ENCODE measurements around the gene SPEG.

SPEG gene

DNA sequence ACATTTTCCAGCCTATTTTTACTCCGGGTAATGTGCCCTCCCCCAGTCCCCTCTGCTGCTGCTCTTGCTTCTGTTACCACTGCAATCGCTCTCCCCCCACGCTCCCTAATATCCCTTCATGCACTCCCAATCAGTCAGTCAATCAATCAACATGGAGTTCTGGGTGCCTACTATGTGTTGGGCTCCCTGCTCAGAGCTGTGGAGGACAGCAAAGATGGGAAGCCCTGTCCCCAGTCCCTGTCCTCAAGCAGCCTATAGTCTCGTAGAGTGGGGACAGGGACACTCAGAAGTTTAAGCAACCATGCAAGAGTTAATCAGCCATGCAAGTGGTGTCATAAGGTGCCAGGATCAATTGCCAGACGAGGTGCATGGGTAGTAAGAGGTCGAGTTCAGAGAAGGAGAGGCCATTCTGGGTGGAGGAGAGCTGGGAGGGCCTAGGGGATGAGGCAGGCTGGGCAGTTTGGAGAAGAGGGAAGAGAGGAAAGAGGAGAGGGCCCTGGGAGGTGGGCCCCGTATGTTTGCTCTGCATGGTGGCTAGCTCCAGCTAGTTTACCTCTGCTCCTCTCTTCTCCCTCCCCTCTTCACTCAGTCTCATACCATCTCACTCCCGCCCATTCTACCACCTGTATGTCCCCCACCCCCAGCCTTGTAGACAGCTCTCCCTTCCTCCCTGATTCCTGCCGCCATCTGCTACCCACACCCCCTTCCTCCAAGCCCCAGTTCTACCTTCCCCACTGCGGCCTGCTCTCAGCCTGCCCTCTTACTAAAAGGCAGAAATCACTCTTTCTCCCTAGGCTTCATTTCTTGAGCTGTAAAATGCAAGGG is 83.5 kb downstream of the SPEG start:
- DNase-seq = no peak

DNA sequence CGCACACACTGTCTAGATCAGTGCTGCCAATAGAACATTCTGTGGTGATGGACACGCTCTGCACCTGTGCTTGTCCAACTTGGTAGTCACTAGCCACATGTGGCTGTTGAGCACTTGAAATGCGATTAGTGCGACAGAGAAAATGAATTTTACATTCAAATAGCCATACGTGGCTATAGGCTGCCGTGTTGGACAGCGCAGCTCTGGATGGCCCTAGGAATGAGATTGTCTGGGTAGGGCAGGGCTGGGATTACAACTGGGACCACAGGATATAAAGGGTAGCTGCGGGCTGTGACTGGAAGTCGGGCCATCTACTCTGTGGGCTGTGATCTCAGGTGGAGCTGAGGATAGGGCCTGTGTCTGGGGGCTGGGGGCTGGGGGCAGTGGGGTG is 84.9 kb downstream of the SPEG start:
- no peak for DNase-seq

DNA sequence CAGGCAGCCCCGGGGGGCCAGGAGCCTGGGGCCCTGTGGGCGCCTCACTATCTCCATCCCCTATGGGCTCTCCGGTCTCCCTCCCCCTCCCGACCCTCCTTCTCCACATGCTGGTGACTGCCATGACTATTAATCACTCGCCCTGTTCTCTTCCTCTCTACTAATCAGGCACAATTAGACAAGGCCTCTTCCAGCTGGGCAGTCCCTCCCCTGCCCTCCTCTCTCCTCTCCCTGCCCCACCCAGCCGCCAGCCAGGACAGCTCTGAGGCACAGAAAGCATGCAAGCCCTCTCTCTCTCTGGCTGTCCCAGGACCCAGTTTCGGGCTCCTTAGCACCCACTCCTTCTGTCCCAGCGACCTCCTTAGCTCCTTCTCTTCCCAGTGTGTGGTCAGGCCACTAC is 85.4 kb downstream of the SPEG start:
- DNase-seq = no peak

DNA sequence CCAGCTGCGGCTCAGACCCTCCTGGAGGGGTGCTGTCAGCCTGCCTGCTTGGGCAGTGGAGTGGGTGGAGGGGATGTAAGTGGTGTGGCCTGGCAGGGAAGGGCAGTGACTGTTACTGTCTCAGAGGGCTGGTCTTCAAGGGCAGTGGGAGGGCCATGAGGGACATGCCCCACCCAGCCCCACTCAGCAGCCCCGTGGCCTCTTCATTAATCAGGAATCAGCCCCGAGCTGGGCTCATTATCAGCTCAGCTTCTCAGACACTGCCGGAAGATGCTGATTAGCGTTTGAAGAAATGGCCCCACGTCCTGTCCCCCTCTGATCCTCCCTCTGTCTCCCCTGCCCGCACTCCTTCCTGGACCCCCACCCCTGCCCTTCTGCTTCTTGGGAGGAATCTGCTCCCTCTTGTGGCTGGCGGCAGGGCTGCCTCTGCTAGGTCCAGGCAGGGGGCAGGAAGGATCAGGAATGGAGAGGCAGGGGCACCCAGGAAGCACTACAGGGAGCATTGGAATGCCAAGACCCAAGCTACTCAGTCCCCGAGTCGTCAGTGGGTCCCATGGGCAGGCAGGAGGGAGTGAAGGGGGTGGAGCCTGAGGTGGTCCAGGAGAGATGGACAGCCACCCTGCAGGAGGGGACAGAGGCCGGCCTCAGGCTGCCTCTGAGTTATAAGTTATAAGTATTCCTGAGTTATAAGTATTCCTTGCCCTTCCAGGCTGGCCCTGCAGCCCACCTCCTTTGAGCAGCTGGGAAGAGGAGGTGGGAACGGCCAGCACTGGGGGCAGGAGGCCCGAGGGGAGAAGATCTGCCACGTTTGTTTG is 86.6 kb downstream of the SPEG start:
- DNase-seq = no peak

DNA sequence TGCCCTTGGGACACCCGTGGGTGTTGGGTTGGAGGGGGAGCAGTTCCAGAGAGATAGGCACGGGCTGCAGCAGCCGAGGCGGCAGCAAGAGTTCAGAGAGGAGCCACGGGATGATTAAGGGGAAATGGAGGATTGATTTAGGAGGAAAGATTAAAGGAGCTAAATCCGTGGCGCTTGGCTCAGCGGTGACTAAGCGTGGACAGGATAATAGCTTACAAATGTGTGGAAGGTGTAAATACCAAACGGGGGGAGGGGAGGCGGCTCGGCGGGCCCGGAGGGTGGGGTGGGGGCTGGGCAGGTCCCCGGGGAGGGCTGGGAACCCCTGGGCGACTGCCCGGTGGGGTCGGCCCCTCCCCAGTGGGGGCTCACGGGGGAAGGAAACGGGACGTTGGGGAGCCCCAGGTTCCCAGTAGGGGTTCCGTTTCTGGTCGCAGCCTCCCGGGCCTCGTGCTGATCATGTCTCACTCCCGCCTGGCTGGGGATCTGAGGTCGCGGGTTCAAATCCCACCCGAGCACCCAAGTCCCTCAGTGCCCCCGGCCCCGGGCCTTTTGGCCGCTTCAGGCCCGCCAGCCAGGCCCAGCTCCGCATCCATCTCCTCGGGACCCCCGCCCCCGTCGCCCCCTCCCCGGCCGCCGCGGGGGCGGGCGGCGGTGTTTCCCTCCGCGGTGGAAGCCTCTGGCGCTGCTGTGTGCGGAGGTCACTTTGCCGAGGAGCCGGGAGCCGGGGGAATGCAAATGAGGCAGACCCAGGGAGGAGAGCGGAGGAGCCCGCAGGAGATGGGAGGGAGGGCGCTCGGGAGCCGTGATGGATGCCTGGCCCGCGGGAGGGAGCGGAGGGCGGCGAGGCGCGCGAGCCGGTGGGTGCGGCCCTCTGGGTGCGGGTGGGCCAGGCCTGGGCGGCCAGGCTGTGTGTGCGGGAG is 87.7 kb downstream of the SPEG start:
- DNase-seq = no peak

DNA sequence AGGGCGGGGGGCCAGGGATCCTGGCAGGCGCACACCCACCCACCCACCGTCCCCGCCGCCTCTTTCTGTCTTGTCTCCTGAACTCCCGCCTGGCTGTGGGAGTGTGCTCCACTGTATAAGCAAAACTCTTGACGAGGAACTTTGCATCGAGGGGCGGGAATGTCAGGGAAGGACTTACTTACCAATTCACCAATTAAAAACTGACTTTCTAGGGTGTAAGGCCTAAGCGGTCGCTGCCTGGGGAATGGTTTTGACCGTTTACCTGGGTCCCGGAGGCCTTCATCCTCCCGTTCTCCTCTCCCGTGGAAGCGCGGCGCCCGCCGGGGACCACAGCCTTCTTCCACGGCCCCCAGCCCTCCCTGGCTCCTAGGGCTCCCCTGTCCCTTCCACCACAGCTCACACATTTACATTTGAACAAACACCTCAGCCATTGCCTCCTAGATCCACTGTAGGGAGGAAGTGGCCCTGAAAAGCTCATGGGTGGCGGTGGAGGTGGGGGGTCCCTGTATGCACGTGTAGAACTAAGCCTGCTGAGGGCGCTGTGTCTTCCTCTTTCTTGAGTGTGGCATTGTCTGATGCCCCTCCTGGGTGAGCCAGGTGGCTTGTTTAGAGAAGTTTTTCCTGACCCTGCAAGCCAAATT is 88.5 kb downstream of the SPEG start:
- DNase-seq = no peak

DNA sequence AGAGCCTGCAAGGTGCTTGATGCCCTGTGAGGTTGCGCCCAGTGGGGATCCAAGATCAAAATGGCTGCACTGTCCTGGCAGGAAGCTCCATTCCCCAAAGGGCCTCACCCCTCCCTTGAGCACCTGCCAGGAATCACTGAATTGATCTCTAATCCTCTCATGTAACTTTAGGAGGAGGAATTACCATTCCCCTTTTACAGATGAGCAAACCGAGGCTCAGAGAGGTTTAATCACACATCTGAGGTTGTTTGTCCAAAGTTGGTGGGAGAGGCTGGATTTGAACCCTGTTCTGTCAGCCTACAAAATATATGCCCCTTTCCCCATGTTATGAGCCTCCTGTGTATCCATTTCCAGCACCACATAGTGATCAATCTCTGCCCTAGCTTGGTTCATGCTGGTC is 90.2 kb downstream of the SPEG start:
- no peak for DNase-seq

DNA sequence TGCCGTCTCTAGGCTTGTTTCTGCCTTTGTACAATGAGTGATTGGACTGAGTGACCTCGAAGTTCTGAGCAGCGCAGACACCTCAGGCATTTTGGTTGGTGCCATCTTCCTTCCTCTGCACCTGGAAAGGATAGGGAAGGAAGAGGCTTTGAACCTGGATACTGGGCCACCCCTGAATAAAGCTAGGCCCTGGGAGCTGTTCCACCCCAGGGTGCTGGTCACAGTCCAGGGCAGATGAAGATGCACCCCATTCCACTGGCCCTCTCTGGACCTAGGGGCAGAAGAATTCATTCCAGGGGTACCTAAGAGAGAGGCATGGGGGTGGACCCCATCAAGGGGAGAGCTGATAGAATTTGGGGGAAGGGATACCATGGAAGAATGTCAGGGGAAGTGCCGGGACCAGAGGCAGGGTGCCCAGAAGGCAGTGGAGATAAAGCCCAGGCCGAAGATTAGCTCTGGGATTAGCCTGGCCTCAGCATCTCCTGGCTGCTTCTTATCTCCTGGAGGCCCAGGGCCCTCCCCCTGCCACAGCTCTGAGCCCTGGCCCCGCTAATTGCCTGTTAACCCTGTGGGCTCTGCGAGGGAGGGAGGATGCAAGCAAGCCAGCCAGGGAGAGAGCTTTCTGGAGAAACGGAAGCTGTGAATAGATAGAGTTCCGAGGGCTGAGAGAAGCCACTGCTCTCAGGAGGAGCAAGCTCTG is 91.0 kb downstream of the SPEG start:
- DNase-seq = no peak

DNA sequence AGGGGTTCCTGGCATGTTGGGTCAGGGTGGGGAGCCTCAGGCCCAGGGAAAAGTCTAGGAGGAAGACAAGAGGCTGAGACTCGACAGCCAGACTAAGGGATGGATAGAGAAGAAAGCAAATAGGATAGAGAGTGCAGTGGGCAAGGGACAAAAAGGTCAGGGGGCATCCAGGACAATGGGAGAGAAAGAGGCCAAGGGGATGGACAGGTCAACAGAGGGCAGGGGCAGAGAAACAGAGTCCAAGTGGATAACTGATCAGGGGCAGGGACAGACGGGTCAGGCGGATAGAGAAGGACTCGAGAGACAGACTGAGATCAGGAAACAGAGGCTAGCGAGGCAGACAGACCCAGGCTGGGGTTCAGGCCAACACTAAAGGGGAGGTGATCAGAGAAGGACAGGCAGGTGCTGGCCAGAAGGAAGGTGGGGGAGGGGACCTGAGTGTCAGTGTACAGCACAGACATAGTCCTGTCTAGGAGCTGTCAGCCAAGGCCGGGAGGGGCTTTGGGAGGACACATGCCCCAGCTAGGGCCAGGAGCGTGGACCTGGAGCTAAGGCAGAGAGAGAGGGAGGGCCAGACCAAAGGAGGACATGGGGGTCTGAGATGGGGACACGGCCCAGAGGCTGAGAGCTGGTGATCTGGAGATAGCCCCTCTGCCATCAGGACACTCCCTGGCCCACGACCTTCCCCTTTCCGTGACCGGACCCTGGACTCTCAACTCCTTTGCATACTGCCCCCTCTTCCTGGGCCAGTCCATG is 91.9 kb downstream of the SPEG start:
- DNase-seq = no peak

DNA sequence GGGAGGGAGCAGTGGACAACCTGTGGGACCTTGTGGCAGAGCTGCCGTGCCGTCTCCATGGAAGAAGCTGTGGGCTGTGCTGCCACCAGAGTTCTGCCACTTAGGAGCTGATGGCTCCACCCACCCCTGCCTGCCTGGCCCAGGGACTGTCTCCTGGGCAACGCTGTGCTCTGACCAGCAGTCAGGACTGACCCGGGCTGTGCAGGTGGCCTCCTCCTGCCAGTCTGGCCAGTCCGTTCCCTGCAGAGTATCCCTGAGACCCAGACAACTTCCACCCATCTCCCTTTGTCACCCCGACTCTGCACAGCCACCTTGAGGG is 92.4 kb downstream of the SPEG start:
- no peak for DNase-seq

DNA sequence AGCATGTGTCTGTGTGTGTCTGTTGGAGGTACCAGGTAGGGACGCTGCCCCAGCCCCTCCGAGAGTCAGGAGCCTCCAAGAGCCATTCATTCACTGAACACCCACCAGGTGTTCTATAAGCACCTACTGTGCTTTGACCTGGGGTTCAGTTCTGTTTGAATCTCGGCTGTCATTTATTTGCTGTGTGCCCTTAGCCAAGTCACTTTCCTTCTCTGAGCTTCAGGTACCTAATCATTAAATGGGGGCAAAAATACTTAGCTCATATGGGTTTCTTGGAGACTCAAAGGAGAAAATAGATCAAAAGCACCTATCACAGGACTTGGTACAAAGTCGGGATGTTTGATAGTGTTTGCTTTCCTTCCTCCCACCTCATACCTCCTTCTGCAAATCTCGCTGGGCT is 92.8 kb downstream of the SPEG start:
- DNase-seq = no peak

DNA sequence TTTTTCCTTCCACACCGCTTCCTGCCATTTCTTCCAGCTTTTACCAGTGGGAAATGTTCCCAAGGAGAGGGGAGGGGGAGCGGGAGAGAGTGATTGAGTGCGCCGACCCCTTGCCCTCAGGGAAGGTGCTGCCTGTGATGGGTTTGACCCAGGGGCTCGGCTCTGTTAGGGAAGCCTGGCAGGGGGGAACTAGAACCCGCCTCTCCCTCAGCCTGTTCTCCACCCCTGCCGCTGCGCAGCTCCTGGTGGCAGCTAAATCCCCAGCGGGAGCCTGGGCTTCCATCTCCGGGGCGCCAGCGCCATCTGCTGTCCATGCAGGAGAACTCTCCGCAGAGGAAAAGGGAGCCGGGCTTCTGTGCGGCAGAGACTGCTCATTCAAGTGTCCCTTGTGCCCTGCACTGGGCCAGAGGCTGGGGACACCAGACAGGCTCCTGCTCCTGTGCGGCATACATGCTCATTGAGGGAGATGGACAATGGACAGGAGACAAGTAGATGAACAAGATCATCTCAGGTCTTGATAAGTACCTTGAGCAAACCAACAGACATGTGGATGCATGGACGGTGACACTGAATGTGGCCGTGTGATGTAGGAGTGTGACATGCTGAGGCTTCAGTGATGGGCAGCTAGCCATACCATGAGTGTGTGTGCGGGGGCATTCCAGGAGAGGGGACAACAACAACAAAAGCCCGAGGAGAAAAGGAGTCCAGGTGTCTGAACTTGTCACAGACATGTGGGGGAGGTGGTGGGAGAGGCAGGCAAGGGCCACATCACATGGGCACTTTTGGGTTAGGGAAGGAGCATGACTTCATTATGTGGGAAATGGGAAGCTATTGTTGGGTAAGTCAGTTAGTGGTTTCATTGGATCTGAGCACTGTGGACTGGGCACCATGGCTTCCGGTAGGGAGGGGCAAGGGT is 95.7 kb downstream of the SPEG start:
- DNase-seq = peak; percentile 82 to 84

DNA sequence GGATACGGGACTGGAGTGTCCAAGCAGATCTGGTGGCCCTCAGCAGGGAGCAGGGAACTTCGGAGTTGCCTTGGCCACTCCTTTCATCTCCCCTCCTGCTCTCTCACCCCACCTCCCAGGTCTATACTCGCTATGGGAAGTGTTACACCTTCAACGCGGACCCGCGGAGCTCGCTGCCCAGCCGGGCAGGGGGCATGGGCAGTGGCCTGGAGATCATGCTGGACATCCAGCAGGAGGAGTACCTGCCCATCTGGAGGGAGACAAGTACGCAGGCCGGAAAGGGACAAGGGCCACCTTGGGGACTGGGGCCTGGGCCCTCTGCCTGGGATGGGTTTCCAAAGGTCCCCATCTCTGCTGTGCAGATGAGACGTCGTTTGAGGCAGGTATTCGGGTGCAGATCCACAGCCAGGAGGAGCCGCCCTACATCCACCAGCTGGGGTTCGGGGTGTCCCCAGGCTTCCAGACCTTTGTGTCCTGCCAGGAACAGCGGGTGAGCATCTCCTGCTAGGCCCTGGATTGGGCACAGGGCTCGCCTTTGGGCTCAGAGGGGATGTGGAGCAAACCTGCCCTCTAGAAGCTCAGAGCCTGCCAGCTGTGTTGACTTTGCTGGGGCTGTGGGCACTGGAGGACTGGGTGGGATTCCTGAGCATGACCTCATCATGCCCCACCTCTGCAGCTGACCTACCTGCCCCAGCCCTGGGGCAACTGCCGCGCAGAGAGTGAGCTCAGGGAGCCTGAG is 97.2 kb downstream of the SPEG start:
- no peak for DNase-seq

DNA sequence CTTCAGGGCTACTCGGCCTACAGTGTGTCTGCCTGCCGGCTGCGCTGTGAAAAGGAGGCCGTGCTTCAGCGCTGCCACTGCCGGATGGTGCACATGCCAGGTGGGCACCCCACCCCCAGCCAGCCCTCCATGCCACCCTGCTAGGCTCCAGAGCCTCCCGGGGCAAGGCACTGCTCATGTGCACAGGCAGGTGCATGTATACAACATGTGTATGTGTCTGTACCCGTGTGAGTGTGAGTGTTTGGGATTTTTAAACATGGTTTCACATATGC is 97.7 kb downstream of the SPEG start:
- DNase-seq = no peak

DNA sequence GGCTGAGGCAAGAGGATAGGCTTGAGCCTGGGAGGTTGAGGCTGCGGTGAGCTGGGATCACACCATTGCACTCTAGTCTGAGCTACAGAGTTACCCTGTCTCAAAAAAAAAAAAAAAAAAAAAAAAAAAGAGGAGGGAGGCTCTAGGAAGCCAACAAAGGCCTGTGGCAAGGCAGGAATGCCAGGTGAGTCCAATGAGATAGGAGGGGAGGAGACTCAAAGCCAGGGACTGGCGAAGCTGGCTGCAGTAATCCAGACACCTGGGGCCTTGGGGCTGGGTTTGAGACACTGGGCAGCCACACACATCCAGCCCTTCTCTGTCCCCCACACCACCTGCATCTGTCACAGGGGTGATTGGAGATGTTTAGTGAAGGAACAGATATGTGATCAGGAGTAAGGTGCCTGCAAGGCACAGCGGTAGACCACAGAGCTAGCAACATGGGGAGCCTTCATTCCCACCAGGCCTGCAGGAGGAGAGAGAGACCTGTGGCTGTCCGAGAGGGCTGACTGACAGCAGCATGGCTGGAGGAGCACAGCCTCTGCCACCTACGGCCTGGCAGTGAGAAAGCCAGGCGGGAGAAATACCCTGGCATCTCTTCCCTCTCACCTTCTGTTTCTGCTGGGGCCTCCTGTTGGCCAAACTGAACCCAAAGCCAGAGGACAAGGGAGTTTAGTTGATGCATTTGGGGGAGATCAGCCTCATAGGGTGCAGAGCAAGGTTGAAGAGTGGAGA is 99.5 kb downstream of the SPEG start:
- DNase-seq = no peak

DNA sequence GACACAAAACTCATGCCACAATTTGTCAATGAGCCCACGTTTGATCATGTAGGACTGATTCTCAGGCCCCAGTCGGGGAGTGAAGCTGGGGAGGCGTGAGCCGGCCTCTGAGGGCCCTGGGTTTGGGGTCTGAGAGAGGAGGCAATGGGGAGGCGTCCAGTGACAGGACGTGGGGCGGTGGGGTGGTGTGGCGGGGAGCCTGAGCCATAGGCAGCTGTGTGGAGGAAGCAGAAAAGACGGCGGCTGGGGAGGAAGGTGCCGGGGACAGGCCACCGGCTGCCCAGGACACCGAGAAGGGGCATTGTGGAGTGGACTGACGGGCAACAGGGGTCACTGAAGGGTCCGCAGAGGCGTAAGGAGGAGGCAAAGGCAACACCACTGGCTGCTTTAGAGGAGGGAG is 101.8 kb downstream of the SPEG start:
- no peak for DNase-seq

DNA sequence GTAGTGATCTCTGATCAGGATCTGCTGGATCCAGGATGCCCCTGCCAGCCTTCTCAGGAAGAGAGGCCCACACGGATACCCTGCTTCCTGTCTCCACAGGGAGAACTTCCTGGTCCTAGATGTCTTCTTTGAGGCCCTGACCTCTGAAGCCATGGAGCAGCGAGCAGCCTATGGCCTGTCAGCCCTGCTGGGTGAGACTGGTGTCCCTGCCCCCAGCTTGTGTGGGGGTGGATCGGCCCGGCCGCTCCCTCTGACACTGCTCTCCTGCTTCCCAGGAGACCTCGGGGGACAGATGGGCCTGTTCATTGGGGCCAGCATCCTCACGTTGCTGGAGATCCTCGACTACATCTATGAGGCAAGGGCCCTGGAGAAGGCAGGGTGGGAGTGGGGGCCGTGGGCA is 102.3 kb downstream of the SPEG start:
- no peak for DNase-seq

DNA sequence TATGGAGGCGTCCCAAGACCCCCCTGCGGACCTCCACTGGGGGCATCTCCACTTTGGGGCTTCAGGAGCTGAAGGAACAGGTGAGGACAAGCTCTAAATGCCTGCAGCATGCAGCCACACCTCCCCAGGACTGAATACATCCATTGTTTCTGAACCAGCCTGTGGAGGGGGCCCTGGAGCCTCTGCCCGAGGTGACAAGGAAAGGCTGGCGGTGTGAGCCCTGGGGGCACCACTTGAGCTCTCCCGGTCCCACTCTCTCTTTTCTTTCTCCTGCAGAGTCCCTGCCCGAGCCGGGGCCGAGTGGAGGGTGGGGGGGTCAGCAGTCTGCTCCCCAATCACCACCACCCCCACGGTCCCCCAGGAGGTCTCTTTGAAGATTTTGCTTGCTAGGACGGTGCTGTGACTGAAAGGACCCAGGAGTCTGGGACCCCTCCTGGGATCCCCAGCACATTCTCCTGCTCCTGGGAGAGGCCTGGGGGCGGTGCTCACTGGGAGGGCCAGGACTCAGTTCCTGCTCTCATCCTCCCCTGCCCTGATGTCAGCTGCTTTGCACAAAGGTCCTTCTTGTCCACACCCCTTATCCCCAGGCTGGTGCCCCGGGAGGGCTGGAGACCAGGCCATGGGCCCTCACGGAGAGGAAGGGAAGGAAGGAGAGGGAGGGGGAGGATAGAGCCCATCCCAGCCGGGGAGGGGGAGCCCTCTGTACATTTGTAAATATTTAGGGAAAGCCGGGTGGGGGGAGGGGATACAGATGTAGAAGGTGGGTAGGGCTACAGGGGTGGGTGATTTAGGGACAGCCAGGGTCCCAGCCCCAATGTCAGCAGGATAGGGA is 103.2 kb downstream of the SPEG start:
- DNase-seq = no peak
